H1 (cell line): ENCODE data around the gene CDKN2C.

Source experiments
- BACH1 ChIP-seq: IDR thresholded peaks from 2 replicates; pipeline ENCODE4 v1.6.1; 2012; ENCODE audit warnings: low read length, improper control_type of control experiment
- CBX5 ChIP-seq: fragments of 300-800, 300-1000 bp; sonication (generic); IDR thresholded peaks from 2 replicates; pipeline ENCODE4 v1.7.1; 2016; ENCODE audit warnings: antibody characterized with exemption, low read length, low read depth
- CBX8 ChIP-seq: fragments of 300-800, 300-1000 bp; sonication (generic); IDR thresholded peaks from 2 replicates; pipeline ENCODE4 v1.7.1; 2016; ENCODE audit warnings: low read depth, low read length, borderline replicate concordance
- CTCF ChIP-seq, 3 experiments: IDR thresholded peaks; 1 replicate in 2 of 3; 2 replicates in 1 of 3; pipeline versions ENCODE4 v1.5.1 to v1.6.1; 2011; ENCODE audit warnings: low read length in 3 of 3, mild to moderate bottlenecking in 3 of 3, inconsistent platforms in 2 of 3, low read depth in 1 of 3, moderate library complexity in 1 of 3; ENCODE audit not compliant: insufficient read depth in 1 of 3; ENCODE audit errors: control extremely low read depth in 1 of 3
- EGR1 ChIP-seq: IDR thresholded peaks from 2 replicates; pipeline ENCODE4 v1.6.1; 2011; ENCODE audit warnings: low read depth, low read length, borderline replicate concordance
- EZH2 ChIP-seq: fragments of 200-600 bp; sonication (generic); IDR thresholded peaks from 2 replicates; pipeline ENCODE4 v1.7.1; 2012; ENCODE audit warnings: low read depth, mild to moderate bottlenecking, moderate library complexity, low read length, inconsistent platforms; ENCODE audit not compliant: severe bottlenecking
- GABPA ChIP-seq: IDR thresholded peaks from 2 replicates; pipeline ENCODE4 v1.6.1; 2011; ENCODE audit warnings: mild to moderate bottlenecking, low read length, moderate library complexity, borderline replicate concordance; ENCODE audit not compliant: insufficient read depth
- JUND ChIP-seq: IDR thresholded peaks from 2 replicates; pipeline ENCODE4 v1.6.1; 2011; ENCODE audit warnings: mild to moderate bottlenecking, improper control_type of control experiment, low read length
- PHF8 ChIP-seq: fragments of 200-600 bp; sonication (generic); conservative IDR thresholded peaks from 2 replicates; pipeline ENCODE4 v1.7.1; 2012; ENCODE audit warnings: low read depth, mild to moderate bottlenecking, inconsistent platforms, low read length, moderate library complexity
- POLR2A ChIP-seq, 2 experiments: IDR thresholded peaks; 1 replicate in 1 of 2; 2 replicates in 1 of 2; pipeline ENCODE4 v1.6.1; 2011; ENCODE audit warnings: low read depth in 2 of 2, low read length in 2 of 2, mild to moderate bottlenecking in 2 of 2; ENCODE audit errors: control extremely low read depth in 1 of 2
- POLR2AphosphoS5 ChIP-seq: IDR thresholded peaks from 2 replicates; pipeline ENCODE4 v1.6.1; 2011; ENCODE audit warnings: low read depth, low read length
- RAD21 ChIP-seq, 2 experiments: IDR thresholded peaks in 1 of 2; conservative IDR thresholded peaks in 1 of 2; 2 replicates each; pipeline ENCODE4 v1.6.1; 2011; ENCODE audit warnings: low read depth in 2 of 2, low read length in 2 of 2, improper control_type of control experiment in 1 of 2, inconsistent platforms in 1 of 2, mild to moderate bottlenecking in 1 of 2, moderate library complexity in 1 of 2
- TEAD4 ChIP-seq: IDR thresholded peaks from 2 replicates; pipeline ENCODE4 v1.6.1; 2012; ENCODE audit warnings: low read depth, low read length, inconsistent platforms, mixed read lengths

GRCh38 chr1:50936321-50936720 lies 33.7 kb upstream of the CDKN2C start:
- TF ChIP-seq EZH2 (no peak), CBX5 (no peak), JUND (no peak), CTCF (IDR thresholded peaks at IDR 0.05; ENCODE audit: control extremely low read depth in 1 of 3, insufficient read depth in 1 of 3, low read depth in 1 of 3, low read length in 3 of 3) (no peak), POLR2A (IDR thresholded peaks at IDR 0.05; ENCODE audit: control extremely low read depth in 1 of 2, low read depth in 2 of 2, low read length in 2 of 2) (no peak), GABPA (no peak), EGR1 (no peak), RAD21 (IDR thresholded peaks at IDR 0.05 in 1 of 2, conservative IDR thresholded peaks at IDR 0.05 in 1 of 2; ENCODE audit: low read depth in 2 of 2, low read length in 2 of 2) (no peak), TEAD4 (no peak), CBX8 (no peak), BACH1 (no peak), PHF8 (no peak), POLR2AphosphoS5 (no peak)
